ENCODE measurements around the gene B4GALT5. TPM values are rescaled to one million over a fixed set of nuclear protein-coding genes. Genes with fewer than 3 reads are reported as not detected.
A peak's percentile ranks its signal among the peaks of the same experiment; 100 is the strongest.

The B4GALT5 gene
- total RNA-seq, 1 experiment from 2014 or later, result 63.1 TPM

DNA sequence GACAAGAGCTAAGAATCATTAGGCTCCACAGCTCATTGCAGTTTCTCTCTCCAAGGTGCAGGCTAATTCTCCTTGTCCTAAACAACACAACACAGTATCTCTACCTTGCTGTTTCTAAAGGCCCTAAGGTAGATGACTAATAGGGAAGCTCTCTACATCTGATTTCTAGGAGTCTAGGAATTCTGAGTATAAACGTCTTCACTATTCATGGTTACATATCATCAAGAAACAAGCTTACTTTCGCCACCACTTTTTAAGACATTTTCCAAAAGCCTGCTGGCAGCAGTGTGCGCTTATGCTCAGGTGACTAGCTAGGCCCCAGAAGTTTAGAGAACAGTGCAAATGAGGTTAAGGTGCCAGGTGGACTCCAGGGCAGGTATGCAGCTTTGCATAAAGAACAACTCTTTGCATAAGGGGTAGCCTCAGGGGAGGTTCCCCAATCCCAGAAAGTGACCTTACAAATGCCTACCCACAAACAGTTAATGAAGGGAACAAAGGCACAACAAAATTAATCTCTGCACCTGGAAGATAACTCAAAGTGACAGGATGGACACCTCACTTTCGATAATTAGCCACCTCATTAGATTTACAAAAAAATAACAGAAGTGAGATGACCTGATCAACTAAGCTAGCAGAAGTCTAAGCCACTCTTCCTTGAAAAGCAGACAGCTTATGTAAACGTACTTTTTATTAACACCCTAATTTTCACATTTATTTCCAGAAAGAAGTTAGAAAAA, 20.1 kb downstream of the B4GALT5 start:
- Histone ChIP-seq H3K36me3 (ENCODE audit: low read depth) (peaks cover 64% of the 10 kb centered on the region), H3K79me2 (ENCODE audit: low read depth) (peaks cover 100% of the 10 kb centered on the region), H3K27ac (peak overlapping the region; percentile 99), H3F3A (ENCODE audit: insufficient read depth, low read depth) (peaks cover 91% of the 10 kb centered on the region), H3K4me2 (peak overlapping the region; percentile 73), H2AFZ (no peak overlapping the region), H3K4me3 (no peak overlapping the region), H3K9me3 (ENCODE audit: insufficient read depth, low read depth) (no peaks in the 10 kb centered on the region), H3K9me2 (ENCODE audit: insufficient read depth) (no peaks in the 10 kb centered on the region), H4K20me1 (ENCODE audit: insufficient read depth) (peaks cover 10% of the 10 kb centered on the region; the same call in 1 of the 2 replicates), H3K4me1 (replicated peaks; ENCODE audit: insufficient read depth) (peaks cover 100% of the 10 kb centered on the region), H3K27me3 (ENCODE audit: insufficient read depth, low read depth) (no peaks in the 10 kb centered on the region)
- intact Hi-C loops (cut with micrococcal nuclease; ENCODE audit: unreplicated experiment), result no loop called here
- no peak for TF ChIP-seq EZH2 (IDR thresholded peaks at IDR 0.05; ENCODE audit: low read depth)
- TF ChIP-seq, protein P1, sequence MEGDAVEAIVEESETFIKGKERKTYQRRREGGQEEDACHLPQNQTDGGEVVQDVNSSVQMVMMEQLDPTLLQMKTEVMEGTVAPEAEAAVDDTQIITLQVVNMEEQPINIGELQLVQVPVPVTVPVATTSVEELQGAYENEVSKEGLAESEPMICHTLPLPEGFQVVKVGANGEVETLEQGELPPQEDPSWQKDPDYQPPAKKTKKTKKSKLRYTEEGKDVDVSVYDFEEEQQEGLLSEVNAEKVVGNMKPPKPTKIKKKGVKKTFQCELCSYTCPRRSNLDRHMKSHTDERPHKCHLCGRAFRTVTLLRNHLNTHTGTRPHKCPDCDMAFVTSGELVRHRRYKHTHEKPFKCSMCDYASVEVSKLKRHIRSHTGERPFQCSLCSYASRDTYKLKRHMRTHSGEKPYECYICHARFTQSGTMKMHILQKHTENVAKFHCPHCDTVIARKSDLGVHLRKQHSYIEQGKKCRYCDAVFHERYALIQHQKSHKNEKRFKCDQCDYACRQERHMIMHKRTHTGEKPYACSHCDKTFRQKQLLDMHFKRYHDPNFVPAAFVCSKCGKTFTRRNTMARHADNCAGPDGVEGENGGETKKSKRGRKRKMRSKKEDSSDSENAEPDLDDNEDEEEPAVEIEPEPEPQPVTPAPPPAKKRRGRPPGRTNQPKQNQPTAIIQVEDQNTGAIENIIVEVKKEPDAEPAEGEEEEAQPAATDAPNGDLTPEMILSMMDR (conservative IDR thresholded peaks at IDR 0.05), result no peak
- peak in 1 of 2 experiments; percentile 71 for DNase-seq
- no TSS peak for BruUV-seq (replicated peaks)
- POLR2A ChIA-PET (ENCODE audit: unreplicated experiment), result interaction anchor here (0.6 kb wide), 1 partner anchor 12 kb away, joined by 9 read pairs; no protein-coding TSS in a partner anchor
- CTCF ChIA-PET, result interaction anchor here (0.6 kb wide), 1 partner anchor 119 kb away, joined by 3 read pairs; the partner anchor contains the start of gene SLC9A8

- POLR2A ChIA-PET (ENCODE audit: unreplicated experiment), result interaction anchor here (0.6 kb wide), 1 partner anchor 17 kb away, joined by 3 read pairs; no protein-coding TSS in a partner anchor
- peak overlapping the region; percentile 99 for H3K27ac ChIP-seq
Observed at GRCh38 chr20:49692941-49693340, 20.7 kb downstream of the B4GALT5 start.

GRCh38 chr20:49691818-49692568, 21.7 kb downstream of the B4GALT5 start:
- H3K27me3 ChIP-seq (ENCODE audit: insufficient read depth, low read depth), result no peaks in the 10 kb centered on the region
- peaks cover 50% of the 10 kb centered on the region for H3K36me3 ChIP-seq (ENCODE audit: low read depth)
- no peaks in the 10 kb centered on the region for H3K9me2 ChIP-seq (ENCODE audit: insufficient read depth)
- ChIA-PET CTCF (interaction anchor here (0.5 to 1.0 kb wide), 2 partner anchors 10 to 83 kb away, joined by 3 read pairs; no protein-coding TSS in a partner anchor), POLR2A (ENCODE audit: unreplicated experiment) (no interaction called here)
- peaks cover 91% of the 10 kb centered on the region for H3F3A ChIP-seq (ENCODE audit: insufficient read depth, low read depth)
- no peak overlapping the region for H3K4me3 ChIP-seq
- H3K79me2 ChIP-seq (ENCODE audit: low read depth), result peaks cover 100% of the 10 kb centered on the region
- peak overlapping the region; percentile 73 for H3K4me2 ChIP-seq
- peak overlapping the region; percentile 99 for H3K27ac ChIP-seq
- no peaks in the 10 kb centered on the region for H3K9me3 ChIP-seq (ENCODE audit: insufficient read depth, low read depth)
- TF ChIP-seq, protein P1 (conservative IDR thresholded peaks at IDR 0.05), result no peak
- no peak for TF ChIP-seq EZH2 (IDR thresholded peaks at IDR 0.05; ENCODE audit: low read depth)
- no peak for DNase-seq
- peaks cover 21% of the 10 kb centered on the region; the same call in 1 of the 2 replicates for H4K20me1 ChIP-seq (ENCODE audit: insufficient read depth)
- H2AFZ ChIP-seq, result no peak overlapping the region
- intact Hi-C loops (cut with micrococcal nuclease; ENCODE audit: unreplicated experiment), result no loop called here
- H3K4me1 ChIP-seq (replicated peaks; ENCODE audit: insufficient read depth), result peaks cover 100% of the 10 kb centered on the region
- no TSS peak for BruUV-seq (replicated peaks)

More at GRCh38 chr20:49692941-49693340, 20.7 kb downstream of the B4GALT5 start:
- Histone ChIP-seq H2AFZ (no peak overlapping the region), H3K4me1 (replicated peaks; ENCODE audit: insufficient read depth) (peaks cover 100% of the 10 kb centered on the region), H3K9me2 (ENCODE audit: insufficient read depth) (no peaks in the 10 kb centered on the region), H3K4me3 (no peak overlapping the region), H3K9me3 (ENCODE audit: insufficient read depth, low read depth) (no peaks in the 10 kb centered on the region), H3K79me2 (ENCODE audit: low read depth) (peaks cover 100% of the 10 kb centered on the region), H4K20me1 (ENCODE audit: insufficient read depth) (peaks cover 14% of the 10 kb centered on the region; the same call in 1 of the 2 replicates), H3K36me3 (ENCODE audit: low read depth) (peaks cover 59% of the 10 kb centered on the region), H3F3A (ENCODE audit: insufficient read depth, low read depth) (peaks cover 90% of the 10 kb centered on the region), H3K4me2 (peak overlapping the region; percentile 73), H3K27me3 (ENCODE audit: insufficient read depth, low read depth) (no peaks in the 10 kb centered on the region)
- BruUV-seq (replicated peaks), result no TSS peak
- no peak for DNase-seq
- CTCF ChIA-PET, result interaction anchor here (0.5 kb wide), 1 partner anchor 82 kb away, joined by 3 read pairs; no protein-coding TSS in a partner anchor
- intact Hi-C loops (cut with micrococcal nuclease; ENCODE audit: unreplicated experiment), result no loop called here
- TF ChIP-seq EZH2 (IDR thresholded peaks at IDR 0.05; ENCODE audit: low read depth), result no peak
- TF ChIP-seq, protein P1 (conservative IDR thresholded peaks at IDR 0.05), result no peak

All from PC-9 (cell line).